Cardiac septum (tissue), 1 donor: Measurements from ENCODE around the gene TBCD. TPM values are rescaled to one million over a fixed set of nuclear protein-coding genes. Genes with fewer than 3 reads are reported as not detected.
"Not testable (repeated sequence)": the region's sequence is repeated elsewhere in the genome, so short reads cannot be mapped to it uniquely, and the experiment has no call there.

Source experiments
- DNase-seq: peaks from one replicate; pipeline ENCODE4 v3.0.0-alpha.2; 2020; ENCODE audit warnings: low spot score
- intact Hi-C: fragments of 100-400 bp; cut with DNase I; formaldehyde crosslinking; loops from one replicate; pipeline ENCODE4 v1.14.0; 2022
- total RNA-seq: library from RNA; stranded (reverse); fragmentation: NEBNext Ultra II Directional; extraction: Animal tissue kit (Norgen Biotek cat#: 25700); gene quantifications from one replicate; pipeline ENCODE4 v1.2.1, GENCODE V29; 2021
- donor health status: DM: no; HTN: no; CAD: no.

TBCD gene
- total RNA-seq, 1 donor from 2014 or later = 67.3 TPM

- intact Hi-C loops = no loop called here
- DNase-seq = no peak
These were observed 28.6 kb upstream of the TBCD start for GRCh38 chr17:82723169-82723807.

DNA sequence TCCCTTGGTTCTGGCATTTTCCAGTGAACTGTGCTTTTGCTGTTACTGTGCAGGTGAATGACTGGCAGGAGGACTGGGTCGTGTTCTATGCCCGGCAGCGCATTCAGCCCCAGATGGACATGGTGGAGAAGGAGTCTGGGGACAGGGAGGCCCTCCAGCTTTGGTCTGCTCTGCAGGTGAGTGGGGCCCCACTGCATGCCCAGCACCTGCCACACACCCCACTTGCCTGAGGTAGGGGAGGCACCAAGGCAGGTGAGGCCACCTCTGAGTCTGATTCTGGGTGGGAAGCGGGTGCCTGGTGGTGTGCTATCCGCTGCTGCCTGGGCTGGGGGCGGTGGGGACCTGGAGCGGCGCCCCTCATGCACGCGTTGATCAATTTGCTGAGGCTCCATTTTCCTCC is 25.4 kb upstream of the TBCD start:
- no peak for DNase-seq

DNA sequence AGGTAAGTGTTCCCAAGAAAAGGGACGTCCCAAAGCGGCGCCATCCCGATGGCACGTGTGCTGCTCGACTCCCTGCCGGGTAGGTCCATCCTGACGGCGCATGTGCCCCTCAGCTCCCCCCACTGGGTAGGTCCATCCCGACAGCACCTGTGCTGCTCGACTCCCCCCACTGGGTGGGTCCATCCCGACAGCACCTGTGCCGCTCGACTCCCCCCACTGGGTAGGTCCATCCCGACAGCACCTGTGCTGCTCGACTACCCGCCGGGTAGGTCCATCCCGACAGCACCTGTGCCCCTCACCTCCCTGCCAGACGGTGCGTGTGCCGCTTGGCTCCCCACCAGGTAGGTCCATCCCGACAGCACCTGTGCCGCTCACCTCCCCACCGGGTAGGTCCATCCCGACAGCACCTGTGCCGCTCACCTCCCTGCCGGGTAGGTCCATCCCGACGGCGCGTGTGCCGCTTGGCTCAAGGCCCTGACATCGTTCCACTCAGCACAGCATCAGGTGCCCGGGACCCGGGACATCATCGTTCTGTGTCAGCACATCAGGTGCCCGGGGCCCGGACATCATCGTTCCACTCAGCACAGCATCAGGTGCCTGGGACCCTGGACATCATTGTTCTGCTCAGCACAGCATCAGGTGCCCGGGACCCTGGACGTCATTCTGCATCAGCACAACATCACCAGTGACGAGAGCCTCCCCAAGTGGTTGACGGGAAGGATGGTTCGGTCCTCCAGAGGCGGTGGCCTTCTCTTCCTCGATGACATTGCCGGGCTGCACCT is 22.2 kb upstream of the TBCD start:
- DNase-seq = no peak
- intact Hi-C loops = no loop called here

More for the DNA sequence above, 25.4 kb upstream of the TBCD start:
- intact Hi-C loops = no loop called here

GRCh38 chr17:82732118-82732743 is 19.6 kb upstream of the TBCD start:
- intact Hi-C loops = no loop called here
- DNase-seq = no peak

GRCh38 chr17:82734987-82735866 is 16.6 kb upstream of the TBCD start, which contains the start of gene FN3K:
TSS of gene FN3K (plus strand) at chr17:82735615. CDS start at chr17:82735637, 22 bp downstream.
- DNase-seq = no peak
- intact Hi-C loops = loop anchor here (5.0 kb wide), 1 partner anchor 68 kb away; no protein-coding TSS in a partner anchor

GRCh38 chr17:82736511-82737185 is 15.2 kb upstream of the TBCD start:
- no peak for DNase-seq
- intact Hi-C loops = loop anchor here (5.0 kb wide), 1 partner anchor 69 kb away; no protein-coding TSS in a partner anchor

GRCh38 chr17:82737967-82738877 is 13.6 kb upstream of the TBCD start:
- DNase-seq = peak; percentile 91
- intact Hi-C loops = loop anchor here (5.0 kb wide), 1 partner anchor 71 kb away; no protein-coding TSS in a partner anchor

DNA sequence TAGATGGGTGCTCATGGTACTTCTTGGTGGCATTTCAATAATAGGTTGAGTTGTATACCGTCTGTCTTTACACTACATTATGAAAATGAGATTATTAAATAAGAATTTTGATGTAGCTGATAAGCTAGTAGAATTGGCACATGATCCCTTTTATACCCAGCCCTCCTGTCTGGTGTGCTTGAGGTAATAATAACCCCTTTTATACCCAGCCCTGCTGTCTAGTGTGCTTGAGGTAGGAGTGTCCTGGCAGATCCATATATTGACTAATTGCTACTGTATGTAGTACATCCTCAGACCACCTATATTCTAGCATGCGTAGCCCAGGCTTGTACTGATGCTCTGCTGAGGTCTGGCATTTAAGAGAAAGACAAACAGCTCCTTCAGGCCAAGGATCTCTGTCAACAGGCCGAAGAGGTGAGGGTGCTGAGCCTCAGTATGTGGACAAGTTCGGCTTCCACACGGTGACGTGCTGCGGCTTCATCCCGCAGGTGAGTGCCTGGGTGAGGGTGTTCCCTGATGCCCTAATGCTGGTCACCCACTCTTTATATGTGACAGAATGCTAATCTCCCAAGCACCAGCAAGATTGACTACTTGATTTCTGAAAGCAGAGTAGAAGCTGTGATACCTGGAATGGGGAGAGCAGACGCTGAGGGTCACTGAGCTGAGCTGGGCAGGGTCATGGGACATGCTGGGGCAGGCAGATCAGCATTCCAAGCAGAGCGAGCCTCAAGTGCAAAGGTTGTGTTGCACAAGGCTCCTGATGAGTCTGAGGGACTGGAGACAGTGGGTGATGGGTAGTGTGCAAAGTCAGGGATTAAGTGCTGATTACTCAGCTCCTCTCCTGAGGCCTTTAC is 10.7 kb upstream of the TBCD start:
- intact Hi-C loops = no loop called here
- DNase-seq = no peak

DNA sequence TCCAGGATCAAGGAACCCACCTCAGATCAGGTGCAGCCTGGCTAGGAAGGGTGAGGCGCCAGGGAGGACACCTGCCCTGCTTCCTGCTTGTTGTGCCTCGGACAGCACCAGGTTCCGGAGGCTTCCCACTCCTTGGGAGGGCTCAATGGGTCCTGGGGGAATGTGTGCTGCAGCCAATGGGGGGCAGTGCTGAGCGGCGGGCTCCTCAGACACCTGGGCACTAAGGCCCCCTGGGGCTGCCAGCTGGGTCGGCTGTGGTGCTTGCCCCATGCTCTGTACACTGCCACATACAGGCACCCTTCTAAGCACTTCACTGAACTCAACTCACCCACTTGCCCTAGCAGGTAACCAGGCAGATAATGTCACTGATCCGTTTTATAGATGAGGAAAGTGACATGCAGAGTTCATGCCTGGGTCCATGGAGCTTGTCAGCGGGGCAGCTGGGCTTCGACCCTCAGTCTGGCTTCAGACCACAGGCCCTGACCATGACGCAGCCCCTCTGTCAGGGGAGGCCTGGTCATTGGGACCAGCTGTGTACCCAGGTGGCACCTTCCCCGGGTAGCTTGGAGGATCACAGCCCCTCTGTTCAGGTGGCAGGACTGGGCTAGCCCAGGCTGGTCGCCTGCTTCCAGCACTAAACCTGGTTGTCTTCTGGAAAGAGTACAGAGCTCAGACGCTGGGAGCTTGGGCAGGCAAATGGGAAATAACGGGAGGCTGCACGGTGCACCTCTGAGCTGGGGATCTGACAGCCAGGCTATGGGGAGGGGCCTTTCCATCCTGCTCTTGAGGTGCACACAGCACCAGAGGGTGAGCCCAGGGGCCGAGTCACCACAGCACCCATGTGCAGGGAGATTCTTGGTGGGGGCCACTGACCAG is 8.3 kb upstream of the TBCD start:
- intact Hi-C loops = no loop called here
- DNase-seq = no peak

DNA sequence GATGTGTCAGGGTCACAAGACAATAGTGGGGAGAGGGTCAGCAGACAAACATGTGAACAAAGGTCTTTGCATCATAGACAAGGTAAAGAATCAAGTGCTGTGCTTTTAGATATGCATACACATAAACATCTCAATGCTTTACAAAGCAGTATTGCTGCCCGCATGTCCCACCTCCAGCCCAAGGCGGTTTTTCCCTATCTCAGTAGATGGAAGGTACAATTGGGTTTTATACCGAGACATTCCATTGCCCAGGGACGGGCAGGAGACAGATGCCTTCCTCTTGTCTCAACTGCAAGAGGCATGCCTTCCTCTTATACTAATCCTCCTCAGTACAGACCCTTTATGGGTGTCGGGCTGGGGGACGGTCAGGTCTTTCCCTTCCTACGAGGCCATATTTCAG is 7.1 kb upstream of the TBCD start:
- intact Hi-C loops, DNase-seq: not testable (repeated sequence)

DNA sequence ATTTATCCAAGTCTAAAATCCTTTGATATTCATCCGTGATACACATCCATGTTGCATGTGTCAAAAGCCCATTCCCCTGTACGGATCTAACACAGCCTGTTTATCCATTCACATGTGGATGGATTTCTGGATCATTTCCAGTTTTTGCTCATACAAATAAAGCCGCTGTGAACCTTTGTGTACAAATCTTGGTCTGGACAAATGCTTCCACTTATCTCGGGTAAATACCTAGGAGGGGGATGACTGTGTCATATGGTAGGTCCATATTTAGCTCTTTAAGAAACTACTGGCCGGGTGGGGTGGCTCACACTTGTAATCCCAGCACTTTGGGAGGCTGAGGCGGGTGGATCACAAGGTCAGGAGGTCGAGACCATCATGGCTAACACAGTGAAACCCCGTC is 6.3 kb upstream of the TBCD start:
- no peak for DNase-seq
- intact Hi-C loops = no loop called here

- intact Hi-C loops = no loop called here
- no peak for DNase-seq
These were observed 3.1 kb upstream of the TBCD start for GRCh38 chr17:82748756-82749155.

GRCh38 chr17:82750241-82750908 is 1.5 kb upstream of the TBCD start:
- no peak for DNase-seq
- intact Hi-C loops = loop anchor here (5.0 kb wide), 2 partner anchors 33 to 103 kb away; partner anchors contain the start of genes FN3KRP and WDR45B

DNA sequence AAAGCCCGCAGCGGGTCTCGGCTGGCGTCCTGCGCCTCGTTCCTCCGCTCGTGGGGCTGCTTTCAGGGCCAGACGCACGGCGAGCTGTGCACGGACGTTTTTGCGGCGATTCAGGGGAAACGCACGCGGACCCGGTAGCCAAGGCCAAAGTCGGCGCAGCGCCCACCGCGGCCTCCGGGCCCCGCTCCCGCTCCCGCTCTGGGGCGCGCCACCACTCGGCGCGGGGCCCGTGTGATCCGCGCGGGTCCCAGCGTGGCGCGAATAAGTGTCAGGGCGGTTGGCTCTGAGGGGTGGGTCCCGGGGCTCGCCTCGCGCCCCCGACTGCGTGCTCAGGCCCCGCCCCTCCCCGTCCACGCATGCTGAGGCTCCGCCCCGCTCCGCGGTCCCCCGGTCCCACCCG is 694 bp upstream of the TBCD start:
- intact Hi-C loops = loop anchor here (5.0 kb wide), 2 partner anchors 34 to 104 kb away; partner anchors contain the start of genes FN3KRP and WDR45B
- DNase-seq = no peak
